OCI-LY7 (cell line): ENCODE data around the gene FTO. TPM values are rescaled to one million over a fixed set of nuclear protein-coding genes. Genes with fewer than 3 reads are reported as not detected.

Experiments
- BruUV-seq: library from RNA; stranded (reverse); fragments of 400-500 nt; replicated peaks from 2 replicates; lab custom pipeline; 2021; lab: Mats Ljungman, UMichigan
- CTCF ChIA-PET: fragments of 300-600 bp; sonication (Branson Sonifier 250); formaldehyde crosslinking; loops from one replicate; lab custom pipeline; 2022; ENCODE audit warnings: antibody characterized with exemption; ENCODE audit not compliant: unreplicated experiment; lab: Charles Lee
- POLR2A ChIA-PET: fragments of 300-600 bp; sonication (Branson Sonifier 250); formaldehyde crosslinking; loops from one replicate; lab custom pipeline; 2022; ENCODE audit warnings: antibody characterized with exemption; lab: Charles Lee
- DNase-seq: peaks from one replicate; pipeline ENCODE4 v3.0.0-alpha.2; 2015; ENCODE audit warnings: low spot score
- H2AFZ ChIP-seq: fragments of 200-600 bp; sonication (generic), shearing (Covaris generic); 2 replicates; pipeline ENCODE4 v1.6.1; 2014; ENCODE audit warnings: mild to moderate bottlenecking, antibody characterized with exemption, low read length, moderate library complexity
- H3K27ac ChIP-seq: fragments of 200-600 bp; sonication (generic); 2 replicates; pipeline ENCODE4 v1.5.1; 2014; ENCODE audit warnings: mixed run types, low read depth, mild to moderate bottlenecking, moderate library complexity, low read length, inconsistent platforms; ENCODE audit not compliant: poor library complexity, severe bottlenecking
- H3K36me3 ChIP-seq: fragments of 200-600 bp; sonication (generic); 2 replicates; pipeline ENCODE4 v1.6.1; 2014; ENCODE audit warnings: mild to moderate bottlenecking, antibody characterized with exemption, low read length, moderate library complexity, mixed read lengths; ENCODE audit not compliant: insufficient read depth
- H3K4me1 ChIP-seq: fragments of 200-600 bp; sonication (generic); 2 replicates; pipeline ENCODE4 v1.5.1; 2014; ENCODE audit warnings: mild to moderate bottlenecking, low read length; ENCODE audit not compliant: insufficient read depth, poor library complexity, severe bottlenecking
- H3K4me2 ChIP-seq: fragments of 200-600 bp; sonication (generic); 2 replicates; pipeline ENCODE4 v1.6.1; 2014; ENCODE audit warnings: mild to moderate bottlenecking, low read length
- H3K4me3 ChIP-seq: fragments of 200-600 bp; sonication (generic); 2 replicates; pipeline ENCODE4 v1.5.1; 2014; ENCODE audit warnings: mild to moderate bottlenecking, low read depth, low read length; ENCODE audit not compliant: poor library complexity, severe bottlenecking
- H3K79me2 ChIP-seq: fragments of 200-600 bp; sonication (generic); 2 replicates; pipeline ENCODE4 v1.6.1; 2016; ENCODE audit warnings: low read depth, mild to moderate bottlenecking, low read length, moderate library complexity, mixed read lengths; ENCODE audit not compliant: insufficient read depth
- H3K9me2 ChIP-seq: fragments of 200-600 bp; sonication (generic); 2 replicates; pipeline ENCODE4 v1.6.1; 2016; ENCODE audit warnings: mild to moderate bottlenecking, low read length, mixed read lengths; ENCODE audit not compliant: insufficient read depth
- H3K9me3 ChIP-seq: fragments of 200-600 bp; sonication (generic); 2 replicates; pipeline ENCODE4 v1.6.1; 2014; ENCODE audit warnings: mild to moderate bottlenecking, mixed run types, low read length, mixed read lengths
- H4K20me1 ChIP-seq: fragments of 200-600 bp; sonication (generic); 2 replicates; pipeline ENCODE4 v1.6.1; 2014; ENCODE audit warnings: mild to moderate bottlenecking, antibody characterized with exemption, low read length, moderate library complexity, mixed read lengths; ENCODE audit not compliant: insufficient read depth
- EZH2phosphoT487 ChIP-seq: fragments of 200-600 bp; sonication (generic); IDR thresholded peaks from 2 replicates; pipeline ENCODE4 v1.6.1; 2018; ENCODE audit warnings: low read depth, borderline replicate concordance, mild to moderate bottlenecking, mixed run types, antibody characterized with exemption, low read length, moderate library complexity, mixed read lengths
- intact Hi-C: fragments of 100-400 bp; cut with micrococcal nuclease; formaldehyde crosslinking; loops from one replicate; pipeline ENCODE4 v1.10.0; 2022; ENCODE audit not compliant: unreplicated experiment
- total RNA-seq, 2 experiments: library from RNA; depleted of rRNA in 1 of 2; stranded (reverse); fragments of >200 nt in 1 of 2; shearing (Covaris generic) in 1 of 2; gene quantifications; 2 replicates each; pipeline ENCODE4 v1.2.3, GENCODE V29; 2014 to 2022
- TF ChIP-seq, protein P1 (sequence below): fragments of 200-600 bp; sonication (generic); conservative IDR thresholded peaks from 2 replicates; pipeline ENCODE4 v1.5.1; 2014; ENCODE audit warnings: mild to moderate bottlenecking, antibody characterized with exemption, low read length, moderate library complexity, mixed read lengths

Gene FTO
- total RNA-seq, 2 experiments from 2014 or later, result 57.1 to 68.0 TPM

DNA sequence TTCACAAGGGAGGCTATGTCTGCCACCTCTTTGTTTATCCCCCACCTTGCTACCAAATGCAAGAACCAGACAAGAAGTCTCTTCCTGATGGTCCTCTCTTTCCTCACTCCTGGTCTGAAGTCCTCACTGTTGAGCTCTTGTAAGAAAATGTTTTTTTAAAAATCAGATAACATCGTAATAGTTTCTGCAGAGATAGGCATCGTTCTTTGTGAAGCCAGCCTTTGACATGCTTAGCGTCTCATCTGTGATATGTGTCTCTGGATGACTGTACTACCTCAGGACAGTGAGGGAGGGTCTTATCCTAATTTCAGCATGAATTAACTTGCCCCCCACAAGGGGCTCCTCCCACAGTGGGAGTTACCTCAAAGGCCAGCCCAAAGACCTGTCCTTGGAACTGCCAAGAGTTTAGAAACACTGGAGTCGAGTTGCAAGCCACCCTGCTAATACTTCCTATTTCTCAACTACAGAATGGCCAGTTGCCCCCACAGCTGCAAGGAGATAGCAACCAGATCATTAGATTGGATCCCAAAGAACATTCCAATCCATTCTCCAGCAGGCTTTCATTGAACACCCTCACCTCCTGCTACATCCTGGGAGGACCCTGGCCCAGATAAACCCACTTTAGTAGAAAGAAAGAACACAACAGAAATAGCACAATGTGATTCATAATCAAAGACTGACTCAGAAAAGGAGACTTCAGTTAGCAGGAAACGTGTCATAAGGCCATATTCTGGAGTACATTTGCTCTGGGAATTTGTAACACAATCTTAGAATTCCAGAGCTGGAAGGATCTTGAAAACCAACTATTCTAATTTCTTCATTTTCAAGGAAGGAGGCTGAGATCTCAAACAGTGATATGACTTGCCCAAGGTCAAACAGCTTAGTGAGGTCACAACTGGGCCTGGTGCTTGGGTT lies 431.7 kb downstream of the FTO start:
- CTCF ChIA-PET, result no interaction called here
- H2AFZ ChIP-seq, result no peak overlapping the region

DNA sequence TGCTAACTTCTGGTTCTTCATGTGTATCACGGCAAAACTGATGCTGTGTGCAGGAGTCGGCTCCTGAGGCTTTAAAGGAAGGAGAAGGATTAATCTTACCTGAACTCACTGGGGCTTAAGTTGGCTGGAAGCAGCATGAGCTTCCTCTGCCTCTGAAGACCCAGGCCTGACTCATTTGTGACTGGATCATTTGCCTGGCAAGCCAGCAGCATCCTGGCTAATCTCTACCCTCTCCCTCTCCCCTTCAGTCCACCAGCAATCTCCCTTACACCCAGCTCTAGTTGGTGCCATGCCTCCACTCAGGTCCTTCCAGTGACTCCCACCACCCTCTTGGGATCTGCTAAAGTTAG lies 432.3 kb downstream of the FTO start:
- CTCF ChIA-PET, result no interaction called here
- Histone ChIP-seq H3K4me2 (no peak overlapping the region), H3K4me3 (no peak overlapping the region), H3K9me2 (no peaks in the 10 kb centered on the region), H2AFZ (no peak overlapping the region), H3K27ac (no peak overlapping the region), H3K4me1 (no peaks in the 10 kb centered on the region), H3K79me2 (no peaks in the 10 kb centered on the region), H3K9me3 (no peaks in the 10 kb centered on the region), H4K20me1 (no peaks in the 10 kb centered on the region), H3K36me3 (no peaks in the 10 kb centered on the region)
- intact Hi-C loops, result no loop called here
- POLR2A ChIA-PET, result no interaction called here
- BruUV-seq, result no TSS peak
- no peak for DNase-seq
- TF ChIP-seq, protein P1, sequence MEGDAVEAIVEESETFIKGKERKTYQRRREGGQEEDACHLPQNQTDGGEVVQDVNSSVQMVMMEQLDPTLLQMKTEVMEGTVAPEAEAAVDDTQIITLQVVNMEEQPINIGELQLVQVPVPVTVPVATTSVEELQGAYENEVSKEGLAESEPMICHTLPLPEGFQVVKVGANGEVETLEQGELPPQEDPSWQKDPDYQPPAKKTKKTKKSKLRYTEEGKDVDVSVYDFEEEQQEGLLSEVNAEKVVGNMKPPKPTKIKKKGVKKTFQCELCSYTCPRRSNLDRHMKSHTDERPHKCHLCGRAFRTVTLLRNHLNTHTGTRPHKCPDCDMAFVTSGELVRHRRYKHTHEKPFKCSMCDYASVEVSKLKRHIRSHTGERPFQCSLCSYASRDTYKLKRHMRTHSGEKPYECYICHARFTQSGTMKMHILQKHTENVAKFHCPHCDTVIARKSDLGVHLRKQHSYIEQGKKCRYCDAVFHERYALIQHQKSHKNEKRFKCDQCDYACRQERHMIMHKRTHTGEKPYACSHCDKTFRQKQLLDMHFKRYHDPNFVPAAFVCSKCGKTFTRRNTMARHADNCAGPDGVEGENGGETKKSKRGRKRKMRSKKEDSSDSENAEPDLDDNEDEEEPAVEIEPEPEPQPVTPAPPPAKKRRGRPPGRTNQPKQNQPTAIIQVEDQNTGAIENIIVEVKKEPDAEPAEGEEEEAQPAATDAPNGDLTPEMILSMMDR, result no peak
- TF ChIP-seq EZH2phosphoT487, result no peak

More for the DNA sequence above, 431.7 kb downstream of the FTO start:
- POLR2A ChIA-PET, result no interaction called here
- BruUV-seq, result no TSS peak
- H4K20me1 ChIP-seq, result no peaks in the 10 kb centered on the region
- TF ChIP-seq EZH2phosphoT487, result no peak
- TF ChIP-seq, protein P1, result no peak
- H3K79me2 ChIP-seq, result no peaks in the 10 kb centered on the region
- no peaks in the 10 kb centered on the region for H3K36me3 ChIP-seq
- no peak for DNase-seq
- no peaks in the 10 kb centered on the region for H3K4me1 ChIP-seq
- no peak overlapping the region for H3K27ac ChIP-seq
- H3K4me3 ChIP-seq, result no peak overlapping the region
- H3K9me3 ChIP-seq, result no peaks in the 10 kb centered on the region
- H3K4me2 ChIP-seq, result no peak overlapping the region
- no peaks in the 10 kb centered on the region for H3K9me2 ChIP-seq
- intact Hi-C loops, result no loop called here
